Natural killer cell (primary cell): Measurements from ENCODE around the gene TRAF5. TPM values are rescaled to one million over a fixed set of nuclear protein-coding genes. Genes with fewer than 3 reads are reported as not detected.

Experiments used
- ATAC-seq, 3 donors: fragments of 150-1000 bp in 2 of 3; fragments of 200-7000 bp in 1 of 3; cut with Tn5 transposase; 1 replicate in 1 of 3; 2 replicates in 2 of 3; pipeline ENCODE4 v1.10.0; 2021; ENCODE audit warnings: mild to moderate bottlenecking in 2 of 3, moderate library complexity in 2 of 3
- DNase-seq, 2 donors: peaks; one replicate each; pipeline versions ENCODE4 v3.0.0 to v3.0.0-alpha.2; 2013 to 2021; ENCODE audit warnings: mixed read lengths in 1 of 2
- H3K27ac ChIP-seq: one replicate; pipeline ENCODE4 v1.5.1; 2013; ENCODE audit warnings: mild to moderate bottlenecking, low read length
- H3K27me3 ChIP-seq: one replicate; pipeline ENCODE4 v1.6.1; 2013; ENCODE audit warnings: low read length; ENCODE audit not compliant: control insufficient read depth, insufficient read depth
- H3K36me3 ChIP-seq: one replicate; pipeline ENCODE4 v1.6.1; 2013; ENCODE audit warnings: low read length; ENCODE audit not compliant: control insufficient read depth, insufficient read depth
- H3K4me1 ChIP-seq: one replicate; pipeline ENCODE4 v1.6.1; 2013; ENCODE audit warnings: low read length; ENCODE audit not compliant: control insufficient read depth, insufficient read depth
- H3K4me3 ChIP-seq: one replicate; pipeline ENCODE4 v1.5.1; 2013; ENCODE audit warnings: low read length
- H3K9me3 ChIP-seq: one replicate; pipeline ENCODE4 v1.6.1; 2013; ENCODE audit warnings: low read length; ENCODE audit not compliant: control insufficient read depth, insufficient read depth
- H3K27ac Mint-ChIP-seq, 2 donors: one replicate each; pipeline ENCODE4 v1.8.0; 2022; ENCODE audit warnings: mild to moderate bottlenecking in 2 of 2, mixed read lengths in 2 of 2, moderate library complexity in 1 of 2
- H3K27me3 Mint-ChIP-seq, 2 donors: one replicate each; pipeline ENCODE4 v1.8.0; 2022; ENCODE audit warnings: low read depth in 2 of 2, mixed read lengths in 2 of 2
- H3K36me3 Mint-ChIP-seq: one replicate; pipeline ENCODE4 v1.8.0; 2022; ENCODE audit warnings: mixed read lengths
- H3K4me1 Mint-ChIP-seq, 2 donors: one replicate each; pipeline ENCODE4 v1.8.0; 2022; ENCODE audit warnings: mixed read lengths in 2 of 2
- H3K4me3 Mint-ChIP-seq: one replicate; pipeline ENCODE4 v1.8.0; 2022; ENCODE audit warnings: mild to moderate bottlenecking, moderate library complexity, mixed read lengths
- H3K9me3 Mint-ChIP-seq, 2 donors: one replicate each; pipeline ENCODE4 v1.8.0; 2022; ENCODE audit warnings: mixed read lengths in 2 of 2
- WGBS: methylation state at CpG from one replicate; pipeline ENCODE4 v1.1.7; 2013; ENCODE audit warnings: missing lambda C conversion rate; ENCODE audit not compliant: insufficient coverage; 5-methylcytosine and 5-hydroxymethylcytosine counted together
- intact Hi-C: fragments of 100-400 bp; cut with micrococcal nuclease; formaldehyde crosslinking; loops from one replicate; pipeline ENCODE4 v1.14.2; 2022
- total RNA-seq, 4 donors: library from RNA; stranded (reverse); fragments of 120-200 nt in 1 of 4; gene quantifications; one replicate each; pipeline versions ENCODE4 v1.2.3 to v1.2.4, GENCODE V29; 2013 to 2022
- TF ChIP-seq, protein P1 (sequence below): fragments of 200-600 bp; IDR thresholded peaks from one replicate; pipeline ENCODE4 v1.8.0; 2022; ENCODE audit warnings: antibody characterized with exemption

Gene TRAF5
- total RNA-seq, 3 donors from 2014 or later (not counting 1 experiment from before 2014, with no cell fraction given), result 52.3 to 74.4 (median 55.6) TPM

DNA sequence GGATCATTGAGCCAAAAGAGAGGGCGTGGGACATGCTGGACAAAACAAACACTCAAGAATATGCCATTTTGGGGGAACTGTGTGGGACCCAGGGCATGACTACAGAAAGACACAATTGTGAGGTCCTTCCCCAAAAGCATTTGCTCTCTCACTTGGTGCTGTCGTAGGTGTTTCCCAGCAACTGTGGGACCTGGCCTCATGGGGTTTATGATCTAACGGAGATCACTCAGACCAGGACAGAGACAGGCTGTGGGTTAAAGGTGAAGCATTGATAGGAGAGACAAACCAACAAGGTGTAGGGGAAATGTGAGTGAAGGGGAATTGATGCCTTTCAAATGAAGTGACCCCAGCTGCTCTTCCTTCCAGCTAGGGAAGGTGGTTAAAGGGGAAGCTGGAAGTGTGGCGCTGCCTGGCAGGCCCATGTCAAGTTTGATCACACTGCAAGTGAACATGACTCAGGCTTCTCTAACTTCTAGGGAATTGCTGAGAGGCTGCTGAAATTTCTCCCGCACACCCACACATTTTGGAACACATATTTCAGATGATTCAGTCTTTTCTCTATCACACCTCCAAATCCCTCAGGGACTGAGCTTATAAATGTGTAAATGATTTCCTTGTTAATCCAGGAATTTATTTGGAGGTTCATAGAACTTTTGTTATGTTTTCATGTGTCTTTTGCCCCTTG is 30.2 kb downstream of the TRAF5 start:
- no peak for DNase-seq
- Mint-ChIP-seq H3K27me3 (no peaks in the 10 kb centered on the region), H3K9me3 (no peaks in the 10 kb centered on the region), H3K4me3 (no peak overlapping the region), H3K36me3 (peaks cover 15% of the 10 kb centered on the region), H3K27ac (peak overlapping the region; percentile 61 to 74), H3K4me1 (peaks cover 36 to 50% of the 10 kb centered on the region in 2 donors)
- Histone ChIP-seq H3K9me3 (no peaks in the 10 kb centered on the region), H3K4me3 (no peak overlapping the region), H3K27me3 (no peaks in the 10 kb centered on the region), H3K27ac (no peak overlapping the region), H3K4me1 (peaks cover 30% of the 10 kb centered on the region), H3K36me3 (peaks cover 43% of the 10 kb centered on the region)
- WGBS, result 70% methylated on average over 4 of the region's 5 CpGs
- intact Hi-C loops, result no loop called here
- TF ChIP-seq, protein P1, sequence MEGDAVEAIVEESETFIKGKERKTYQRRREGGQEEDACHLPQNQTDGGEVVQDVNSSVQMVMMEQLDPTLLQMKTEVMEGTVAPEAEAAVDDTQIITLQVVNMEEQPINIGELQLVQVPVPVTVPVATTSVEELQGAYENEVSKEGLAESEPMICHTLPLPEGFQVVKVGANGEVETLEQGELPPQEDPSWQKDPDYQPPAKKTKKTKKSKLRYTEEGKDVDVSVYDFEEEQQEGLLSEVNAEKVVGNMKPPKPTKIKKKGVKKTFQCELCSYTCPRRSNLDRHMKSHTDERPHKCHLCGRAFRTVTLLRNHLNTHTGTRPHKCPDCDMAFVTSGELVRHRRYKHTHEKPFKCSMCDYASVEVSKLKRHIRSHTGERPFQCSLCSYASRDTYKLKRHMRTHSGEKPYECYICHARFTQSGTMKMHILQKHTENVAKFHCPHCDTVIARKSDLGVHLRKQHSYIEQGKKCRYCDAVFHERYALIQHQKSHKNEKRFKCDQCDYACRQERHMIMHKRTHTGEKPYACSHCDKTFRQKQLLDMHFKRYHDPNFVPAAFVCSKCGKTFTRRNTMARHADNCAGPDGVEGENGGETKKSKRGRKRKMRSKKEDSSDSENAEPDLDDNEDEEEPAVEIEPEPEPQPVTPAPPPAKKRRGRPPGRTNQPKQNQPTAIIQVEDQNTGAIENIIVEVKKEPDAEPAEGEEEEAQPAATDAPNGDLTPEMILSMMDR, result no peak
- no peak for ATAC-seq

DNA sequence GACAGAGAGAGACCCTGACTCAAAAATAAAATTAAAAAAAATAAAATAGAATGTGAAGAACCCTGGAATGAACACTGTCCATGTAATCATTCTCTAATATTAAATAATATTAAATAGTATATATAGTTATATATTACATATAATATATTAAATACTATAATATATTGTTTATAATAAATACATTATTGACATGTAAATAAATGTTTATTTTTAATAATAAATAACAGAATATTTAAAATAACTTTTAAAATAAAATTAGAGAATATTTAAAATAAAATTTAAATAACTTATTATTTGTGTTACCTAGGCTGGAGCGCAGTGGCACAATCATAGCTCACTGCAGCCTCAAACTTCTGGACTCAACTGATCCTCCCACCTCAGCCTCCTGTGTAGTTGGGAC is 32.1 kb downstream of the TRAF5 start:
- peaks cover 48% of the 10 kb centered on the region for H3K36me3 ChIP-seq
- peaks cover 12% of the 10 kb centered on the region for H3K4me1 ChIP-seq
- intact Hi-C loops, result no loop called here
- Mint-ChIP-seq H3K4me1 (peaks cover 21 to 33% of the 10 kb centered on the region in 2 donors), H3K27ac (no peak overlapping the region), H3K9me3 (no peaks in the 10 kb centered on the region), H3K36me3 (peaks cover 15% of the 10 kb centered on the region), H3K4me3 (no peak overlapping the region), H3K27me3 (no peaks in the 10 kb centered on the region)
- TF ChIP-seq, protein P1, result no peak
- no peak overlapping the region for H3K27ac ChIP-seq
- DNase-seq (no peak), ATAC-seq (no peak)
- WGBS, result no CpG with 5 or more reads among the region's 1 CpG
- H3K27me3 ChIP-seq, result no peaks in the 10 kb centered on the region
- no peak overlapping the region for H3K4me3 ChIP-seq
- no peaks in the 10 kb centered on the region for H3K9me3 ChIP-seq

DNA sequence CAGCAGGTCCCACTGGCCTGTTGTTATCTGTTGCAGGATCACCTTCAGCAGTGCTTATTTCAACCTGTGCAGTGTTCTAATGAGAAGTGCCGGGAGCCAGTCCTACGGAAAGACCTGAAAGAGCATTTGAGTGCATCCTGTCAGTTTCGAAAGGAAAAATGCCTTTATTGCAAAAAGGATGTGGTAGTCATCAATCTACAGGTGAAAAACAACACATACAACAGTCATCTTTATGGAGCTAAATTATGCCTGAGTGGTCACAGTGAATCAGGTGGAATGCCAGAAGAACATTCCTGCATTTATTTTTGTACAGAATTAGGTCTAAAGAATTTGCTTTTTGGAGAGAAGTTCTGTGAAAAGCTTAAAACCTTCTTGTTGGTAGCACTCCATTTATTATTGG is 33.2 kb downstream of the TRAF5 start:
- Histone ChIP-seq H3K4me3 (no peak overlapping the region), H3K4me1 (peaks cover 4% of the 10 kb centered on the region), H3K27me3 (no peaks in the 10 kb centered on the region), H3K9me3 (no peaks in the 10 kb centered on the region), H3K36me3 (peaks cover 48% of the 10 kb centered on the region), H3K27ac (no peak overlapping the region)
- TF ChIP-seq, protein P1, result no peak
- DNase-seq, result no peak
- Mint-ChIP-seq H3K27ac (peak overlapping the region; percentile 2 to 27), H3K4me1 (peaks cover 17 to 21% of the 10 kb centered on the region in 2 donors), H3K9me3 (no peaks in the 10 kb centered on the region), H3K36me3 (peaks cover 15% of the 10 kb centered on the region), H3K4me3 (no peak overlapping the region), H3K27me3 (no peaks in the 10 kb centered on the region)
- intact Hi-C loops, result no loop called here
- ATAC-seq, result no peak
- WGBS, result 91% methylated on average over 3 of the region's 3 CpGs

DNA sequence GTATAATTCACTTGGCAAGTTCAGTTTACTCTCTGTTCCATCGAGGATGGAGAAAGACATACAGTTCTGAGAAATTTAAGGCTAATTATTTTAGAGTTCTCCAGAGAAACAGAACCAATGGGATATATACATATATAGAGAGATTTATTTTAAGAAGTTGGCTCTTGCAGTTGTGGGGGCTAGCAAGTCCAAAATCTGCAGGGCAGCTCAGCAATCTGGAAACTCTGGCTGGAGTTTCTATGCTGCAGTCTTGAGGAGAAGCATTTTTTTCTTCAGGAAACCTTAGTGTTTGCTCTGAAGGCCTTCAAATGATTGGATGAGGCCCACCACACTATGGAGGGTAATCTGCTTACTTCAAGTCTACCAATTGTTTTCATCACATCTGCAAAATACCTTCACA is 34.6 kb downstream of the TRAF5 start:
- no peak overlapping the region for H3K4me3 Mint-ChIP-seq
- intact Hi-C loops, result no loop called here
- Histone ChIP-seq H3K9me3 (no peaks in the 10 kb centered on the region), H3K4me3 (no peak overlapping the region), H3K36me3 (peaks cover 52% of the 10 kb centered on the region), H3K4me1 (no peaks in the 10 kb centered on the region), H3K27ac (no peak overlapping the region), H3K27me3 (no peaks in the 10 kb centered on the region)
- TF ChIP-seq, protein P1, result no peak
- H3K27me3 Mint-ChIP-seq, result no peaks in the 10 kb centered on the region
- peaks cover 5 to 8% of the 10 kb centered on the region in 2 donors for H3K4me1 Mint-ChIP-seq
- WGBS, result no CpG with 5 or more reads among the region's 1 CpG
- no peak overlapping the region for H3K27ac Mint-ChIP-seq
- no peaks in the 10 kb centered on the region for H3K9me3 Mint-ChIP-seq
- H3K36me3 Mint-ChIP-seq, result peaks cover 19% of the 10 kb centered on the region
- no peak for DNase-seq
- ATAC-seq, result no peak
